ENCODE data around the gene TEX48.

The TEX48 gene

DNA sequence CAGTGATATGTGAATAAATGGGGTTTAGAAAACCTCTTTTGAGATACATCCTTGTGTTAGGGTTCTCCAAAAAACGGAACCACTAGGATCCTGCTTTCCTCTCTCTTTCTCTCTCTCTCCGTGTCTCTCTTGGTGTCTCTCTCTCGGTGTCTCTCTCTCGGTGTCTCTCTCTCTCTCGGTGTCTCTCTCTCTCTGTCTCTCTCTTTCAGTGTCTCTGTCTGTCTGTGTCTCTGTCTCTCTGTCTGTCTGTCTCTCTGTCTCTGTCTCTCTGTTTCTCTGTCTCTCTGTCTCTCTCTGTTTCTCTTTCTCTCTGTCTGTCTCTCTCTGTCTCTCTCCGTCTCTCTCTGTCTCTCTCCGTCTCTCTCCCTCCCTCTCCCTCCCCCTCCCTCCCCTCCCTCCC lies 7.8 kb upstream of the TEX48 start:
- no peak overlapping the region for H3K4me3 ChIP-seq (ENCODE audit: low read depth, low read length)
- no peak for TF ChIP-seq CTCF (IDR thresholded peaks at IDR 0.05; ENCODE audit: low read depth, low read length, missing control alignments)
- no peak for DNase-seq (ENCODE audit: low read depth)

GRCh38 chr9:114688909-114689610 lies 7.1 kb upstream of the TEX48 start:
- no peak for DNase-seq (ENCODE audit: low read depth)
- TF ChIP-seq CTCF (IDR thresholded peaks at IDR 0.05; ENCODE audit: low read depth, low read length, missing control alignments) = no peak
- H3K4me3 ChIP-seq (ENCODE audit: low read depth, low read length) = no peak overlapping the region

DNA sequence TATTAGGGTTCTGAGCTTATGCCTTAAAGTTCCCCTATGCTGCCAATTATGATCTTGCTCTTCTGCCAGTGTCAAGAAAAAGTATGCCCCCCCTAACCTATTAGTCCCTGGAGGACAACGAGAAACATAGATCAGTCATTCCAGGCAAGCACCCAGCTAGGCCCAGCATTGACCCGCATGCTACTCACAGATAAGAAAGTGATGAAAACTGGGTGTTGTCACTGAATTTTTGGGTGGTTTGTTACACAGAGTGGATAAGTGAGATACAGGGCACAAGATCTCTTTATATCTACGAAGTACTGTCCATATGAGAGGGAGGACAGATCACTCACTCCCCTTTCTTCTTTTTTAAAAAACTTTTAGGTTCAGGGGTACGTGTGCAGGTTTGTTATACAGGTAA lies 6.4 kb upstream of the TEX48 start:
- no peak for TF ChIP-seq CTCF (IDR thresholded peaks at IDR 0.05; ENCODE audit: low read depth, low read length, missing control alignments)
- no peak overlapping the region for H3K4me3 ChIP-seq (ENCODE audit: low read depth, low read length)
- DNase-seq (ENCODE audit: low read depth) = no peak

- no peak for TF ChIP-seq CTCF (IDR thresholded peaks at IDR 0.05; ENCODE audit: low read depth, low read length, missing control alignments)
- DNase-seq (ENCODE audit: low read depth) = no peak
- no peak overlapping the region for H3K4me3 ChIP-seq (ENCODE audit: low read depth, low read length)
Measured at GRCh38 chr9:114687034-114687433, 5.0 kb upstream of the TEX48 start.

DNA sequence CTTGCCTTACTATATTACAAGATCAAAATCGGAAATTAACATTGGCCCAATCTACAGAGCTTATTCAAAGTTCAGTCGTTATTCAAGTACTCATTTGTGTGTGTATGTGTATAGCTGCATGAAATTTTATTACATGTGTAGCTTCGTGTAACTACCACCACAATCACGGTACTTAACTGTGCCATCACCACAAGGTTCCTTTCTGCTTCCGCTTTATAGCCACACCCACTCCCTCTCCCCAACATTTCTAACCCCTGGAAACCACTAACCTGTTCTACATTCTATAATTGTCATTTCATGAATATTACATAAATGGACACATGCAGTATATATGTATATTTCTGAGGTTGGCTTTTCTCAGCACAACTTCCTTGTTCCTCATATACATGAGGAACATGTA lies 4.0 kb upstream of the TEX48 start:
- no peak for TF ChIP-seq CTCF (IDR thresholded peaks at IDR 0.05; ENCODE audit: low read depth, low read length, missing control alignments)
- no peak for DNase-seq (ENCODE audit: low read depth)
- no peak overlapping the region for H3K4me3 ChIP-seq (ENCODE audit: low read depth, low read length)

DNA sequence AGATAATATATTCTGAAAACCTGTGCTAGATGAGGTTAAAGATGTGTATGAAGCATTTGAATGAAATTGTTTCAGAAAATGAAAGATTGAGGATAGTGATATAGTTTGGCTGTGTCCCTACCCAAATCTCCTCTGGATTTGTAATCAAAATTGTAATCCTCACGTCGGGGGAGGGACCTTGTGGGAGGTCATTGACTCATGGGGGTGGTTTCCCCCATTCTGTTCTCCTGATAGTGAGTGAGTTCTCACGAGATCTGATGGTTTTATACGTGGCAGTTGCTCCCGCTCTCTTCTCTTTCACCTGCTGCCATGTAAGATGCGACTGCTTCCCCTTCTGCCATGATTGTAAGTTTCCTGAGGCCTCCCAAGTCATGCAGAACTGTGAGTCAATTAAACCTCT lies 2.0 kb upstream of the TEX48 start:
- no peak overlapping the region for H3K4me3 ChIP-seq (ENCODE audit: low read depth, low read length)
- no peak for TF ChIP-seq CTCF (IDR thresholded peaks at IDR 0.05; ENCODE audit: low read depth, low read length, missing control alignments)
- no peak for DNase-seq (ENCODE audit: low read depth)

DNA sequence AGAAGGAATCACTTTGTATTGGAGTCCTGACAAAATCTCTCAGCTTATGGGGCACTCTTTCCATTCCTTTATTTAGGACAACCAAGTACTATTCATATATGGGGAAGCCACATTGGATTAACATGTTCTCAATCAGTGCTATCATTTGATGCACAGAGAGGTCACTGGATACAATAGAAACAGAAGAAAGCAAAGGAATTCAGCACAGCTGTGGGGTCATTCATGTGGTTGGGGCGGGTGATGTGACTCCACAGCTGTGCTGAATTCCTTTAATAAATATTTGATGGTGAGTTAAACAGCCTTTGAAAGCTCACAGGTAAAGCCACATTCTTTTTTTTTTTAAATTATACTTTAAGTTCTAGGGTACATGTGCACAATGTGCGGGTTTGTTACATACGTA lies 854 bp upstream of the TEX48 start:
- no peak for DNase-seq (ENCODE audit: low read depth)
- H3K4me3 ChIP-seq (ENCODE audit: low read depth, low read length) = no peak overlapping the region
- no peak for TF ChIP-seq CTCF (IDR thresholded peaks at IDR 0.05; ENCODE audit: low read depth, low read length, missing control alignments)
